Neuronal stem cell (in vitro differentiated cells): Measurements from ENCODE around the gene HAGHL.

Experiments used
- DNase-seq: peaks from one replicate; pipeline ENCODE4 v3.0.0-alpha.2; 2013; ENCODE audit warnings: low spot score
- H2AFZ ChIP-seq: one replicate; pipeline ENCODE4 v1.6.1; 2013; ENCODE audit warnings: mild to moderate bottlenecking, low read length, inconsistent platforms
- H2AK5ac ChIP-seq: 2 replicates; pipeline ENCODE4 v1.6.1; 2013; ENCODE audit warnings: low read depth, mild to moderate bottlenecking, inconsistent platforms, low read length, moderate library complexity, mixed read lengths
- H2BK120ac ChIP-seq: 2 replicates; pipeline ENCODE4 v1.6.1; 2013; ENCODE audit warnings: low read depth, mild to moderate bottlenecking, inconsistent platforms, low read length, moderate library complexity, mixed read lengths
- H2BK12ac ChIP-seq: one replicate; pipeline ENCODE4 v1.6.1; 2013; ENCODE audit warnings: low read length, inconsistent platforms
- H2BK15ac ChIP-seq: 2 replicates; pipeline ENCODE4 v1.6.1; 2013; ENCODE audit warnings: mild to moderate bottlenecking, low read length, inconsistent platforms, mixed read lengths
- H2BK5ac ChIP-seq: one replicate; pipeline ENCODE4 v1.6.1; 2013; ENCODE audit warnings: inconsistent platforms, mild to moderate bottlenecking, low read length, moderate library complexity
- H3K14ac ChIP-seq: one replicate; pipeline ENCODE4 v1.6.1; 2013; ENCODE audit warnings: low read length, inconsistent platforms
- H3K18ac ChIP-seq: 2 replicates; pipeline ENCODE4 v1.6.1; 2013; ENCODE audit warnings: low read length, inconsistent platforms
- H3K23ac ChIP-seq: 2 replicates; pipeline ENCODE4 v1.6.1; 2013; ENCODE audit warnings: low read depth, mild to moderate bottlenecking, mixed read lengths, low read length, inconsistent platforms; ENCODE audit not compliant: poor library complexity
- H3K27ac ChIP-seq: replicated peaks from 3 replicates; pipeline ENCODE4 v1.5.1; 2013; ENCODE audit warnings: low read length, inconsistent platforms
- H3K27me3 ChIP-seq, 3 experiments: 2 replicates each; pipeline ENCODE4 v1.6.1; 2013; ENCODE audit warnings: low read length in 3 of 3, mild to moderate bottlenecking in 2 of 3, inconsistent platforms in 1 of 3, low read depth in 1 of 3, mixed read lengths in 1 of 3, moderate library complexity in 1 of 3; ENCODE audit not compliant: control insufficient read depth in 3 of 3, insufficient read depth in 3 of 3
- H3K36me3 ChIP-seq, 2 donors: replicated peaks in 1 of 2; 2 replicates each; pipeline ENCODE4 v1.6.1; 2013; ENCODE audit warnings: low read length in 2 of 2; ENCODE audit not compliant: control insufficient read depth in 2 of 2, insufficient read depth in 2 of 2
- H3K4ac ChIP-seq: 2 replicates; pipeline ENCODE4 v1.6.1; 2013; ENCODE audit warnings: inconsistent platforms, mild to moderate bottlenecking, low read length, moderate library complexity
- H3K4me1 ChIP-seq, 2 donors: 1 replicate in 1 of 2; 2 replicates in 1 of 2; pipeline ENCODE4 v1.6.1; 2013; ENCODE audit warnings: low read length in 2 of 2, low read depth in 1 of 2; ENCODE audit not compliant: control insufficient read depth in 2 of 2, insufficient read depth in 1 of 2
- H3K4me2 ChIP-seq: one replicate; pipeline ENCODE4 v1.6.1; 2013; ENCODE audit warnings: mild to moderate bottlenecking, low read length, inconsistent platforms; ENCODE audit not compliant: insufficient read depth, poor library complexity, severe bottlenecking
- H3K4me3 ChIP-seq, 2 donors: 2 replicates each; pipeline ENCODE4 v1.5.1; 2013; ENCODE audit warnings: low read length in 2 of 2, mild to moderate bottlenecking in 2 of 2, inconsistent platforms in 1 of 2, moderate library complexity in 1 of 2
- H3K79me1 ChIP-seq: one replicate; pipeline ENCODE4 v1.6.1; 2013; ENCODE audit warnings: low read depth, mild to moderate bottlenecking, inconsistent platforms, low read length, moderate library complexity
- H3K9ac ChIP-seq: one replicate; pipeline ENCODE4 v1.6.1; 2013; ENCODE audit warnings: mild to moderate bottlenecking, low read depth, low read length, inconsistent platforms; ENCODE audit not compliant: poor library complexity
- H3K9me3 ChIP-seq, 2 donors: replicated peaks in 1 of 2; 2 replicates each; pipeline versions ENCODE3 to v1.6.1; 2013; ENCODE audit warnings: low read length in 2 of 2, mild to moderate bottlenecking in 2 of 2, inconsistent platforms in 1 of 2, low read depth in 1 of 2, mixed read lengths in 1 of 2, moderate library complexity in 1 of 2; ENCODE audit not compliant: control insufficient read depth in 2 of 2, insufficient read depth in 1 of 2
- H4K8ac ChIP-seq: one replicate; pipeline ENCODE4 v1.6.1; 2013; ENCODE audit warnings: low read depth, mild to moderate bottlenecking, inconsistent platforms, low read length, moderate library complexity
- H4K91ac ChIP-seq: one replicate; pipeline ENCODE4 v1.6.1; 2013; ENCODE audit warnings: low read length, low read depth, mild to moderate bottlenecking, inconsistent platforms; ENCODE audit not compliant: poor library complexity
- WGBS, 2 donors: extraction: QIAGEN DNeasy Blood & Tissue Kit; methylation state at CpG; one replicate each; pipeline ENCODE4 v1.1.7; 2013; ENCODE audit warnings: missing lambda C conversion rate in 2 of 2, mixed read lengths in 1 of 2; ENCODE audit not compliant: insufficient read length in 2 of 2, insufficient replicate concordance in 1 of 2; ENCODE audit errors: extremely low coverage in 2 of 2; 5-methylcytosine and 5-hydroxymethylcytosine counted together

Gene HAGHL

GRCh38 chr16:766008-766819 lies 39.3 kb downstream of the HAGHL start:
- H3K18ac ChIP-seq, result peak overlapping the region; percentile 13
- no peak overlapping the region for H4K8ac ChIP-seq
- no peak overlapping the region for H2BK5ac ChIP-seq
- peak overlapping the region; percentile 73 for H2BK12ac ChIP-seq
- H4K91ac ChIP-seq, result no peak overlapping the region
- H2AK5ac ChIP-seq, result peak overlapping the region; percentile 90
- no peak overlapping the region for H3K9ac ChIP-seq
- no peak overlapping the region for H3K27ac ChIP-seq
- no peaks in the 10 kb centered on the region for H3K9me3 ChIP-seq
- H3K4me2 ChIP-seq, result no peak overlapping the region
- no peak overlapping the region for H3K4me3 ChIP-seq
- peak overlapping the region; percentile 23 for H3K23ac ChIP-seq
- H3K4ac ChIP-seq, result no peak overlapping the region
- H3K4me1 ChIP-seq, result peaks cover 0 to 10% of the 10 kb centered on the region in 2 donors
- no peak overlapping the region for H3K14ac ChIP-seq
- no peaks in the 10 kb centered on the region for H3K36me3 ChIP-seq
- H2BK120ac ChIP-seq, result no peak overlapping the region
- peaks cover 5% of the 10 kb centered on the region for H3K79me1 ChIP-seq
- WGBS, 2 donors, result no CpG with 5 or more reads among the region's 29 CpGs
- H2AFZ ChIP-seq, result no peak overlapping the region
- peaks cover 0 to 10% (median 0%) of the 10 kb centered on the region in 3 experiments for H3K27me3 ChIP-seq
- DNase-seq, result no peak
- peak overlapping the region; percentile 93 for H2BK15ac ChIP-seq

GRCh38 chr16:766820-767640 lies 40.1 kb downstream of the HAGHL start:
- H3K4ac ChIP-seq, result no peak overlapping the region
- H3K9me3 ChIP-seq, result no peaks in the 10 kb centered on the region
- no peak overlapping the region for H4K91ac ChIP-seq
- peak overlapping the region; percentile 46 for H2BK12ac ChIP-seq
- H3K14ac ChIP-seq, result no peak overlapping the region
- H2AFZ ChIP-seq, result no peak overlapping the region
- peak overlapping the region; percentile 93 for H2BK15ac ChIP-seq
- peaks cover 0 to 4% (median 0%) of the 10 kb centered on the region in 3 experiments for H3K27me3 ChIP-seq
- peaks cover 3% of the 10 kb centered on the region for H3K79me1 ChIP-seq
- no peak for DNase-seq
- no peaks in the 10 kb centered on the region for H3K36me3 ChIP-seq
- no peak overlapping the region for H3K4me3 ChIP-seq
- WGBS, 2 donors, result no CpG with 5 or more reads among the region's 48 CpGs
- peak overlapping the region; percentile 90 for H2AK5ac ChIP-seq
- no peak overlapping the region for H4K8ac ChIP-seq
- H3K18ac ChIP-seq, result peak overlapping the region; percentile 27
- H3K9ac ChIP-seq, result peak overlapping the region; percentile 44
- peak overlapping the region; percentile 82 for H2BK5ac ChIP-seq
- no peak overlapping the region for H2BK120ac ChIP-seq
- no peak overlapping the region for H3K4me2 ChIP-seq
- peaks cover 0 to 10% of the 10 kb centered on the region in 2 donors for H3K4me1 ChIP-seq
- no peak overlapping the region for H3K27ac ChIP-seq
- peak overlapping the region; percentile 23 for H3K23ac ChIP-seq

- H3K4ac ChIP-seq, result no peak overlapping the region
- H3K23ac ChIP-seq, result peak overlapping the region; percentile 43
- H3K36me3 ChIP-seq, result no peaks in the 10 kb centered on the region
- H4K8ac ChIP-seq, result no peak overlapping the region
- H2BK15ac ChIP-seq, result peak overlapping the region; percentile 89
- H2BK12ac ChIP-seq, result no peak overlapping the region
- peaks cover 0 to 10% of the 10 kb centered on the region in 2 donors for H3K4me1 ChIP-seq
- H3K4me2 ChIP-seq, result no peak overlapping the region
- no peak overlapping the region for H3K4me3 ChIP-seq
- WGBS, 2 donors, result no CpG with 5 or more reads among the region's 38 CpGs
- no peak overlapping the region for H2AFZ ChIP-seq
- peaks cover 3% of the 10 kb centered on the region for H3K79me1 ChIP-seq
- H3K27ac ChIP-seq, result peak overlapping the region; percentile 30
- peak overlapping the region; percentile 67 for H2BK120ac ChIP-seq
- H3K18ac ChIP-seq, result no peak overlapping the region
- H3K14ac ChIP-seq, result no peak overlapping the region
- H4K91ac ChIP-seq, result no peak overlapping the region
- H2AK5ac ChIP-seq, result peak overlapping the region; percentile 97
- H3K27me3 ChIP-seq, result peaks cover 0 to 4% (median 0%) of the 10 kb centered on the region in 3 experiments
- no peak for DNase-seq
- no peak overlapping the region for H2BK5ac ChIP-seq
- H3K9ac ChIP-seq, result no peak overlapping the region
- no peaks in the 10 kb centered on the region for H3K9me3 ChIP-seq
Measured at GRCh38 chr16:767743-768235, 40.9 kb downstream of the HAGHL start.
